HG03457 (cell line): Measurements from ENCODE around the gene HCN4.
"Not testable (repeated sequence)": the region's sequence is repeated elsewhere in the genome, so short reads cannot be mapped to it uniquely, and the experiment has no call there.

ENCODE experiments used
- ATAC-seq: cut with Tn5 transposase; IDR thresholded peaks from one replicate; pipeline ENCODE4 v1.9.1; 2021; ENCODE audit warnings: moderate number of reproducible peaks; ENCODE audit not compliant: unreplicated experiment

The HCN4 gene

GRCh38 chr15:73368301-73369136 lies at the start of gene HCN4:
Gene HCN4 (minus strand): TSS chr15:73368958. CDS start chr15:73368270, 688 bp downstream.
- ATAC-seq: no peak

- ATAC-seq: no peak
Observed at GRCh38 chr15:73414876-73415275, 46.1 kb upstream of the HCN4 start.

- no peak for ATAC-seq
Observed at GRCh38 chr15:73403171-73403570, 34.4 kb upstream of the HCN4 start.

GRCh38 chr15:73400222-73400621 lies 31.5 kb upstream of the HCN4 start:
- not testable (repeated sequence) for ATAC-seq

GRCh38 chr15:73398861-73399260 lies 30.1 kb upstream of the HCN4 start:
- ATAC-seq: no peak

GRCh38 chr15:73397461-73397860 lies 28.7 kb upstream of the HCN4 start:
- no peak for ATAC-seq

GRCh38 chr15:73395671-73396070 lies 26.9 kb upstream of the HCN4 start:
- ATAC-seq: no peak

GRCh38 chr15:73394782-73395181 lies 26.0 kb upstream of the HCN4 start:
- ATAC-seq: no peak

- ATAC-seq: no peak
Observed at GRCh38 chr15:73393336-73393735, 24.6 kb upstream of the HCN4 start.

- ATAC-seq: no peak
Observed at GRCh38 chr15:73392025-73392424, 23.3 kb upstream of the HCN4 start.

- ATAC-seq: no peak
Observed at GRCh38 chr15:73391128-73391872, 22.5 kb upstream of the HCN4 start.

GRCh38 chr15:73389971-73390544 lies 21.3 kb upstream of the HCN4 start:
- no peak for ATAC-seq

GRCh38 chr15:73389539-73389938 lies 20.8 kb upstream of the HCN4 start:
- ATAC-seq: no peak

GRCh38 chr15:73388256-73388781 lies 19.6 kb upstream of the HCN4 start:
- no peak for ATAC-seq

GRCh38 chr15:73387507-73388255 lies 18.9 kb upstream of the HCN4 start:
- ATAC-seq: no peak

GRCh38 chr15:73386886-73387506 lies 18.2 kb upstream of the HCN4 start:
- ATAC-seq: no peak

GRCh38 chr15:73386238-73386637 lies 17.5 kb upstream of the HCN4 start:
- ATAC-seq: no peak

GRCh38 chr15:73385205-73385604 lies 16.4 kb upstream of the HCN4 start:
- no peak for ATAC-seq

GRCh38 chr15:73383310-73384189 lies 14.8 kb upstream of the HCN4 start:
- ATAC-seq: no peak
